ENCODE results near the gene HTRA2.

The HTRA2 gene

DNA sequence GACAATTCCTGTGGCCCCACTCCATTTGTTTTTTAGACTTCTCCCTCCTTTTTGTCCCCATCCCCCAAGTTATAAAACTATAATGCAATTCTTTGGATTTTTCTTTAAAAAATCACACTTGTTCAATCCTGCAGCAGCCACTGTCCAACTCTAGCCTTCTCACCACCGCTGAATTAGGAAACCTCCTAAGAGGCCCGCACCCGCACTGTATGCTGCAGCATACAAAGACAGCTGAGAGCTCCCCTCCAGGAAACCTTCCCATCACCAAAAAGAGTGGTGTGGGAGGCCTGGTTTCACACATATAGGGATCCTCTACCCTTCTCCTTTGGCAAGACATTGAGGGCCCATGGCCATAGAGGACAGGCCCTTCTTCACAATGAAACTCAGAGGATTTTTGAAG is 25.1 kb upstream of the HTRA2 start:
- no peaks in the 10 kb centered on the region for H4K20me1 ChIP-seq (ENCODE audit: insufficient read depth, low read length, poor library complexity, severe bottlenecking)
- no peak overlapping the region for H3K4me3 ChIP-seq (ENCODE audit: low read length, poor library complexity, severe bottlenecking)
- H3K9me3 ChIP-seq (ENCODE audit: insufficient read depth, low read depth, low read length), result no peaks in the 10 kb centered on the region
- H3K36me3 ChIP-seq (ENCODE audit: insufficient read depth, low read length), result no peaks in the 10 kb centered on the region
- no peak overlapping the region for H2AFZ ChIP-seq (ENCODE audit: low read length)
- TF ChIP-seq EZH2phosphoT487 (IDR thresholded peaks at IDR 0.05; ENCODE audit: borderline replicate concordance) (no peak), CTCF (conservative IDR thresholded peaks at IDR 0.05; ENCODE audit: low read length) (no peak)
- no peaks in the 10 kb centered on the region for H3K27me3 ChIP-seq (ENCODE audit: insufficient read depth, low read length, poor library complexity, severe bottlenecking)
- H3K9me2 ChIP-seq (replicated peaks; ENCODE audit: low read depth, low read length), result no peaks in the 10 kb centered on the region
- peaks cover 27% of the 10 kb centered on the region for H3K4me1 ChIP-seq (ENCODE audit: insufficient read depth, low read length, poor library complexity, severe bottlenecking)
- no peak overlapping the region for H3K9ac ChIP-seq (ENCODE audit: low read depth, low read length, poor library complexity, severe bottlenecking)
- no peaks in the 10 kb centered on the region for H3F3A ChIP-seq (ENCODE audit: low read depth)
- H3K79me2 ChIP-seq (ENCODE audit: insufficient read depth, low read length), result peaks cover 23% of the 10 kb centered on the region
- H3K4me2 ChIP-seq (ENCODE audit: low read depth, low read length, poor library complexity, severe bottlenecking), result peak overlapping the region; percentile 99

GRCh38 chr2:74505448-74506246 is 24.1 kb upstream of the HTRA2 start:
- no peaks in the 10 kb centered on the region for H3K9me3 ChIP-seq (ENCODE audit: insufficient read depth, low read depth, low read length)
- TF ChIP-seq EZH2phosphoT487 (IDR thresholded peaks at IDR 0.05; ENCODE audit: borderline replicate concordance) (no peak), CTCF (conservative IDR thresholded peaks at IDR 0.05; ENCODE audit: low read length) (no peak)
- peaks cover 27% of the 10 kb centered on the region for H3K4me1 ChIP-seq (ENCODE audit: insufficient read depth, low read length, poor library complexity, severe bottlenecking)
- H3F3A ChIP-seq (ENCODE audit: low read depth), result no peaks in the 10 kb centered on the region
- no peak overlapping the region for H2AFZ ChIP-seq (ENCODE audit: low read length)
- H3K9me2 ChIP-seq (replicated peaks; ENCODE audit: low read depth, low read length), result no peaks in the 10 kb centered on the region
- H4K20me1 ChIP-seq (ENCODE audit: insufficient read depth, low read length, poor library complexity, severe bottlenecking), result no peaks in the 10 kb centered on the region
- H3K4me2 ChIP-seq (ENCODE audit: low read depth, low read length, poor library complexity, severe bottlenecking), result peak overlapping the region; percentile 99
- peaks cover 23% of the 10 kb centered on the region for H3K79me2 ChIP-seq (ENCODE audit: insufficient read depth, low read length)
- H3K36me3 ChIP-seq (ENCODE audit: insufficient read depth, low read length), result no peaks in the 10 kb centered on the region
- peak overlapping the region; percentile 85 for H3K9ac ChIP-seq (ENCODE audit: low read depth, low read length, poor library complexity, severe bottlenecking)
- H3K27me3 ChIP-seq (ENCODE audit: insufficient read depth, low read length, poor library complexity, severe bottlenecking), result no peaks in the 10 kb centered on the region
- H3K4me3 ChIP-seq (ENCODE audit: low read length, poor library complexity, severe bottlenecking), result peak overlapping the region; percentile 86

GRCh38 chr2:74507145-74507925 is 22.4 kb upstream of the HTRA2 start, which contains the start of gene PCGF1:
Gene PCGF1 (minus strand): TSS chr2:74507695. CDS start chr2:74507668, 27 bp downstream.
- no peaks in the 10 kb centered on the region for H3K9me3 ChIP-seq (ENCODE audit: insufficient read depth, low read depth, low read length)
- no peak for TF ChIP-seq EZH2phosphoT487 (IDR thresholded peaks at IDR 0.05; ENCODE audit: borderline replicate concordance)
- peak; percentile 71 for TF ChIP-seq CTCF (conservative IDR thresholded peaks at IDR 0.05; ENCODE audit: low read length)
- H3K9ac ChIP-seq (ENCODE audit: low read depth, low read length, poor library complexity, severe bottlenecking), result peak within 1 kb of the TSS; percentile 85
- peak within 1 kb of the TSS; percentile 99 for H3K4me2 ChIP-seq (ENCODE audit: low read depth, low read length, poor library complexity, severe bottlenecking)
- H2AFZ ChIP-seq (ENCODE audit: low read length), result peak within 1 kb of the TSS; percentile 96
- peaks cover 24% of the 10 kb centered on the region for H3K4me1 ChIP-seq (ENCODE audit: insufficient read depth, low read length, poor library complexity, severe bottlenecking)
- no peaks in the 10 kb centered on the region for H3K36me3 ChIP-seq (ENCODE audit: insufficient read depth, low read length)
- H3K79me2 ChIP-seq (ENCODE audit: insufficient read depth, low read length), result peaks cover 21% of the 10 kb centered on the region
- peak within 1 kb of the TSS; percentile 86 for H3K4me3 ChIP-seq (ENCODE audit: low read length, poor library complexity, severe bottlenecking)
- H3F3A ChIP-seq (ENCODE audit: low read depth), result no peaks in the 10 kb centered on the region
- no peaks in the 10 kb centered on the region for H4K20me1 ChIP-seq (ENCODE audit: insufficient read depth, low read length, poor library complexity, severe bottlenecking)
- H3K9me2 ChIP-seq (replicated peaks; ENCODE audit: low read depth, low read length), result no peaks in the 10 kb centered on the region
- no peaks in the 10 kb centered on the region for H3K27me3 ChIP-seq (ENCODE audit: insufficient read depth, low read length, poor library complexity, severe bottlenecking)

All from Loucy (cell line).